HEK293 (cell line): ENCODE results near the gene MYH14.
"Not testable (repeated sequence)": the region's sequence is repeated elsewhere in the genome, so short reads cannot be mapped to it uniquely, and the experiment has no call there.

Experiments
- CTCF ChIA-PET: fragments of 350-600 bp; formaldehyde crosslinking; extraction: SDS; loops from one replicate; lab custom pipeline; 2021; ENCODE audit warnings: antibody characterized with exemption; lab: Yijun Ruan, JAX
- POLR2A ChIA-PET: fragments of 300-600 bp; formaldehyde crosslinking; extraction: SDS; loops from one replicate; lab custom pipeline; 2020; ENCODE audit warnings: antibody characterized with exemption, inconsistent platforms; lab: Yijun Ruan, JAX
- H3K27ac ChIP-seq: fragments of 200-500 bp; sonication (Bioruptor generic); 2 replicates; pipeline ENCODE4 v1.5.1; 2014; ENCODE audit warnings: low read depth, low read length, control low read depth, inconsistent platforms; ENCODE audit errors: extremely low read depth
- H3K36me3 ChIP-seq, 2 experiments: fragments of 200-500 bp in 1 of 2; sonication (Bioruptor generic) in 1 of 2; 1 replicate in 1 of 2; 2 replicates in 1 of 2; pipeline ENCODE4 v1.5.1; 2014 to 2017; ENCODE audit warnings: inconsistent platforms in 2 of 2, low read length in 2 of 2; ENCODE audit not compliant: control insufficient read depth in 2 of 2, insufficient read depth in 1 of 2
- H3K4me1 ChIP-seq: fragments of 200-500 bp; sonication (Bioruptor generic); 2 replicates; pipeline ENCODE4 v1.5.1; 2014; ENCODE audit warnings: mild to moderate bottlenecking, low read length, inconsistent platforms; ENCODE audit not compliant: control insufficient read depth, insufficient read depth
- H3K4me3 ChIP-seq: 2 replicates; pipeline ENCODE4 v1.5.1; 2011; ENCODE audit warnings: low read depth, mild to moderate bottlenecking, control low read depth, low read length, moderate library complexity
- H3K9me3 ChIP-seq: fragments of 200-500 bp; sonication (Bioruptor generic); 2 replicates; pipeline ENCODE4 v1.5.1; 2014; ENCODE audit warnings: low read depth, low read length, inconsistent platforms; ENCODE audit not compliant: control insufficient read depth, insufficient read depth
- KLF9 ChIP-seq: fragments of 450-650 bp; formaldehyde crosslinking; IDR thresholded peaks from 2 replicates; pipeline ENCODE4 v1.5.1; 2016; ENCODE audit warnings: missing biosample characterization, missing genetic modification characterization, low read depth
- RBAK ChIP-seq: fragments of 450-650 bp; formaldehyde crosslinking; IDR thresholded peaks from 2 replicates; pipeline ENCODE4 v1.5.1; 2016; ENCODE audit warnings: missing biosample characterization, missing genetic modification characterization
- ZBTB11 ChIP-seq: fragments of 450-650 bp; formaldehyde crosslinking; conservative IDR thresholded peaks from 2 replicates; pipeline ENCODE4 v1.5.1; 2016; ENCODE audit warnings: low read depth, missing biosample characterization, missing genetic modification characterization
- ZFP69B ChIP-seq: fragments of 450-650 bp; formaldehyde crosslinking; IDR thresholded peaks from 2 replicates; pipeline ENCODE4 v1.5.1; 2016; ENCODE audit warnings: missing biosample characterization, missing genetic modification characterization
- ZIC2 ChIP-seq: fragments of 450-650 bp; formaldehyde crosslinking; IDR thresholded peaks from 2 replicates; pipeline ENCODE4 v1.5.1; 2016; ENCODE audit warnings: missing biosample characterization, missing genetic modification characterization
- ZNF133 ChIP-seq: fragments of 450-650 bp; formaldehyde crosslinking; IDR thresholded peaks from 2 replicates; pipeline ENCODE4 v1.5.1; 2016; ENCODE audit warnings: missing biosample characterization, missing genetic modification characterization
- ZNF19 ChIP-seq: fragments of 450-650 bp; formaldehyde crosslinking; IDR thresholded peaks from 2 replicates; pipeline ENCODE4; 2016; ENCODE audit warnings: missing biosample characterization, missing genetic modification characterization, low read depth
- ZNF449 ChIP-seq: fragments of 450-650 bp; formaldehyde crosslinking; IDR thresholded peaks from 2 replicates; pipeline ENCODE4 v1.5.1; 2017; ENCODE audit warnings: missing biosample characterization, mild to moderate bottlenecking, missing genetic modification characterization, moderate library complexity
- ZNF585B ChIP-seq: fragments of 450-650 bp; formaldehyde crosslinking; IDR thresholded peaks from 2 replicates; pipeline ENCODE4 v1.5.1; 2016; ENCODE audit warnings: missing biosample characterization, missing genetic modification characterization
- ZSCAN16 ChIP-seq: fragments of 450-650 bp; formaldehyde crosslinking; IDR thresholded peaks from 2 replicates; pipeline ENCODE4 v1.5.1; 2016; ENCODE audit warnings: missing biosample characterization, missing genetic modification characterization
- TF ChIP-seq, protein P1 (sequence below): fragments of 450-650 bp; formaldehyde crosslinking; IDR thresholded peaks from 2 replicates; pipeline ENCODE4 v1.5.1; 2016; ENCODE audit warnings: missing biosample characterization, missing genetic modification characterization
- TF ChIP-seq, protein P2 (sequence below): fragments of 450-650 bp; IDR thresholded peaks from 2 replicates; pipeline ENCODE4 v1.5.1; 2018; ENCODE audit warnings: missing biosample characterization, missing genetic modification characterization

Gene MYH14

DNA sequence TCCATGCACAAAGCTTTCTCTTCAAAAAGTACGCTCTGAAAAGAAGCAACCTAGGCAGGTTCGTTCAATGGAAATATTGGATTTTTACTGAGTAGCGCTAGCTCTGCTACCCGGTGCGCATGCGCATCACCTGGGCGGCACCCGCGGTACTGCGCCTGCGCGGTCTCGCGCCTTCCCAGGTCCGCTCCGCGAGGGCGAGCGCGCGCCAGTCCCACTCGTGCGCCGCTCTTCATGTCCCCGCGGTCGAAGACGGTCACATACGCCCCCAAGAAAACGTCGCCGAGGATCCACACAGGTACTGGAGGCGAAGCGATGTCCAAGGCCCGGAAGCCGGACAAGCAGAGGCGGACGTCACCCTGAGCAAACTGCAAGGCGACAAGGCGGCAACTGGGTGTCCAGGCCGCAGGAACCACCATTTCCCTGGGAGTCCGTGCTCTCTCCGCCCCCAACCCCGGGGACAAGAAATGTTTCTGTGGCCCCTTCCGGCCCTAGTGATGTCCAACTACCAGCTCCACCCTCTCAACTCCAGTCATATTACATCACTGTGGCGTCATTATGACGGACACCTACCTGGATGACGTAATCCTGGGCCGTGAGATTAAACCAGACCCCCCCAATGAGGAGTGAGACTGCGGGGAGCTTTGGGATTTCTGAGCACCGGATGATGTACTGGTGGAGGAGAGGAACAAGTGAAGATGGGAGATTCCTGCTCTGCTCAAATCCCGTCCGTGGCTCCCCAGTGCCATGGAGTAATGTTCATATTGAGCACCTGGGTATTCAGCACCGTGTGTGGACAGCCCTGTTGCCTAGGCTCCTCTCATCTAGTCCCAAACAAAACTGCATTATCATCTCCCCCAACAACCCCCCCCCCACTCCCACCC, 130.6 kb downstream of the MYH14 start (continued):
- TF ChIP-seq ZFP69B (tag by site-specific recombination) (peak; percentile 42; the same call in 1 of the 2 replicates), ZNF449 (no peak), ZNF585B (tag by site-specific recombination) (no peak)

GRCh38 chr19:50334741-50335421, 131.5 kb downstream of the MYH14 start:
- TF ChIP-seq ZNF19 = no peak
- TF ChIP-seq KLF9 (tag by site-specific recombination) = peak; percentile 38; the same call in 1 of the 2 replicates
- TF ChIP-seq ZSCAN16 (tag by site-specific recombination) = no peak
- no peak for TF ChIP-seq ZNF133 (tag by site-specific recombination)
- no peak for TF ChIP-seq RBAK (tag by site-specific recombination)
- TF ChIP-seq ZIC2 (tag by site-specific recombination) = no peak
- TF ChIP-seq, protein P1, sequence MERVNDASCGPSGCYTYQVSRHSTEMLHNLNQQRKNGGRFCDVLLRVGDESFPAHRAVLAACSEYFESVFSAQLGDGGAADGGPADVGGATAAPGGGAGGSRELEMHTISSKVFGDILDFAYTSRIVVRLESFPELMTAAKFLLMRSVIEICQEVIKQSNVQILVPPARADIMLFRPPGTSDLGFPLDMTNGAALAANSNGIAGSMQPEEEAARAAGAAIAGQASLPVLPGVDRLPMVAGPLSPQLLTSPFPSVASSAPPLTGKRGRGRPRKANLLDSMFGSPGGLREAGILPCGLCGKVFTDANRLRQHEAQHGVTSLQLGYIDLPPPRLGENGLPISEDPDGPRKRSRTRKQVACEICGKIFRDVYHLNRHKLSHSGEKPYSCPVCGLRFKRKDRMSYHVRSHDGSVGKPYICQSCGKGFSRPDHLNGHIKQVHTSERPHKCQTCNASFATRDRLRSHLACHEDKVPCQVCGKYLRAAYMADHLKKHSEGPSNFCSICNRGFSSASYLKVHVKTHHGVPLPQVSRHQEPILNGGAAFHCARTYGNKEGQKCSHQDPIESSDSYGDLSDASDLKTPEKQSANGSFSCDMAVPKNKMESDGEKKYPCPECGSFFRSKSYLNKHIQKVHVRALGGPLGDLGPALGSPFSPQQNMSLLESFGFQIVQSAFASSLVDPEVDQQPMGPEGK (tag by site-specific recombination) = no peak
- TF ChIP-seq, protein P2, sequence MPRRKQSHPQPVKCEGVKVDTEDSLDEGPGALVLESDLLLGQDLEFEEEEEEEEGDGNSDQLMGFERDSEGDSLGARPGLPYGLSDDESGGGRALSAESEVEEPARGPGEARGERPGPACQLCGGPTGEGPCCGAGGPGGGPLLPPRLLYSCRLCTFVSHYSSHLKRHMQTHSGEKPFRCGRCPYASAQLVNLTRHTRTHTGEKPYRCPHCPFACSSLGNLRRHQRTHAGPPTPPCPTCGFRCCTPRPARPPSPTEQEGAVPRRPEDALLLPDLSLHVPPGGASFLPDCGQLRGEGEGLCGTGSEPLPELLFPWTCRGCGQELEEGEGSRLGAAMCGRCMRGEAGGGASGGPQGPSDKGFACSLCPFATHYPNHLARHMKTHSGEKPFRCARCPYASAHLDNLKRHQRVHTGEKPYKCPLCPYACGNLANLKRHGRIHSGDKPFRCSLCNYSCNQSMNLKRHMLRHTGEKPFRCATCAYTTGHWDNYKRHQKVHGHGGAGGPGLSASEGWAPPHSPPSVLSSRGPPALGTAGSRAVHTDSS (tag by site-specific recombination) = no peak
- no peak for TF ChIP-seq ZBTB11 (tag by site-specific recombination)
- TF ChIP-seq, all 188 proteins: peak for 1
- CTCF ChIA-PET = interaction anchor here (0.6 to 1.8 kb wide), 3 partner anchors 18 to 188 kb away, joined by 4 to 5 read pairs (median 5); no protein-coding TSS in a partner anchor
- no peak overlapping the region for H3K4me3 ChIP-seq
- H3K4me1 ChIP-seq = peaks cover 12% of the 10 kb centered on the region
- H3K9me3 ChIP-seq = no peaks in the 10 kb centered on the region
- no peak overlapping the region for H3K27ac ChIP-seq
- peaks cover 0 to 3% of the 10 kb centered on the region in 2 experiments; a peak in 2 of 3 replicates for H3K36me3 ChIP-seq
- POLR2A ChIA-PET = interaction anchor here (0.5 to 1.4 kb wide), 2 partner anchors 187 to 469 kb away, joined by 3 read pairs; no protein-coding TSS in a partner anchor

DNA sequence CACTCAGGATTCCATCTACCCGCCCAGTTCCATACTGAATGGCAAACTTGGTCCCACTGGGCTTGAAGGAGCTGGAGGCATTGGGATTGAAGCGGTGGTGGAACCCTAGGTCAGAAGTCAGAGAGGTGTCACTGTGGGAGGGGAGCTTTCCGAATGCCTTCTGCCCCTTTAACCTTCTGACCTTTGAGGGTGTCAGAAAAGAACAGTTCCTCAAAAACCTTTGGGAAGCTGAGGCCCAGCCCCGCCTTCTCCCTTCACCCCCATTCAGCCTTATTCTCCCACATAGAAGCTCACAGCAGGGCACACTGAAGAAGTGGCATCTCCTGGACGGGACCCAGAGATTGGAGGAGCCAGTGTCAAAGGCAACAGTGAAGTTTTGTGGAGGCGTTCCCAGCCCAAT, 133.6 kb downstream of the MYH14 start:
- H3K9me3 ChIP-seq, H3K27ac ChIP-seq, H3K4me3 ChIP-seq, H3K36me3 ChIP-seq, POLR2A ChIA-PET, H3K4me1 ChIP-seq: not testable (repeated sequence)
- CTCF ChIA-PET = interaction anchor here (0.5 kb wide), 1 partner anchor 77 kb away, joined by 3 read pairs; no protein-coding TSS in a partner anchor
